ENCODE results near the gene H2AZ1. TPM values are rescaled to one million over a fixed set of nuclear protein-coding genes. Genes with fewer than 3 reads are reported as not detected.
A peak's percentile ranks its signal among the peaks of the same experiment; 100 is the strongest.

Gene H2AZ1
- total RNA-seq, 2 donors from 2014 or later = 580 to 651 TPM

DNA sequence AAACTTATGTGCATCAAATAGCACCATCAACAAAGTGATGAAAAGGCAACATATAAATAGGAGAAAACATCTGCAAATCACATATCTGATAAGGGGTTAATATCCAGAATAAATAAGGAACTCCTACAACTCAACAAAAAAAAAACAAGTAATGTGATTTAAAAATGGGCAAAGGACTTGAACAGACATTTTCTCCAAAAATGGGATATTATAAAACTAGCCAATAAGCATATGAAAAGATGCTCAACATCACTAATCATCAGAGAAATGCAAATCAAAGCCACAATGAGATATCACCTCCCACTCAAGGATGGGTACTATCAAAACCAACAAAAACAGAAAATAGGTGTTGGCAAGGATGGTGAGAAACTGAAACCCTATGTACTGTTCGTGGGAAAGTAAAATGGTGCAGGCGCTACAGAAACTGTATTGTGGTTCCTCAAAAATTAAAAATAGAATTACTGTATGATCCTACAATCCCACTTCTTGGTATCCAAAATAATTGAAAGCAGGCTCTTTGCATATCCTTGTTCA, 6.1 kb downstream of the H2AZ1 start:
- WGBS, 2 experiments (ENCODE audit: insufficient coverage in 1 of 2, insufficient read length in 1 of 2) = 84% methylated on average over 2 of the region's 2 CpGs; no CpG with 5 or more reads in 1 of the 2 experiments
- peak overlapping the region; percentile 39 for H3K4me3 ChIP-seq (ENCODE audit: low read length)
- Mint-ChIP-seq H3K4me1 (peaks cover 24% of the 10 kb centered on the region), H3K36me3 (ENCODE audit: low read depth) (peaks cover 39% of the 10 kb centered on the region), H3K9me3 (no peaks in the 10 kb centered on the region), H3K27ac (no peak overlapping the region), H3K4me3 (no peak overlapping the region), H3K27me3 (ENCODE audit: insufficient read depth) (no peaks in the 10 kb centered on the region)
- no peaks in the 10 kb centered on the region for H3K27me3 ChIP-seq (ENCODE audit: control insufficient read depth, insufficient read depth, low read length, poor library complexity, severe bottlenecking)
- H3K9ac ChIP-seq (ENCODE audit: extremely low read depth, low read length, poor library complexity, severe bottlenecking) = no peak overlapping the region
- H3K4me1 ChIP-seq (ENCODE audit: control insufficient read depth, insufficient read depth, low read length) = no peaks in the 10 kb centered on the region
- peaks cover 6% of the 10 kb centered on the region for H3K9me3 ChIP-seq (ENCODE audit: control insufficient read depth, low read length)
- TF ChIP-seq, protein P1, sequence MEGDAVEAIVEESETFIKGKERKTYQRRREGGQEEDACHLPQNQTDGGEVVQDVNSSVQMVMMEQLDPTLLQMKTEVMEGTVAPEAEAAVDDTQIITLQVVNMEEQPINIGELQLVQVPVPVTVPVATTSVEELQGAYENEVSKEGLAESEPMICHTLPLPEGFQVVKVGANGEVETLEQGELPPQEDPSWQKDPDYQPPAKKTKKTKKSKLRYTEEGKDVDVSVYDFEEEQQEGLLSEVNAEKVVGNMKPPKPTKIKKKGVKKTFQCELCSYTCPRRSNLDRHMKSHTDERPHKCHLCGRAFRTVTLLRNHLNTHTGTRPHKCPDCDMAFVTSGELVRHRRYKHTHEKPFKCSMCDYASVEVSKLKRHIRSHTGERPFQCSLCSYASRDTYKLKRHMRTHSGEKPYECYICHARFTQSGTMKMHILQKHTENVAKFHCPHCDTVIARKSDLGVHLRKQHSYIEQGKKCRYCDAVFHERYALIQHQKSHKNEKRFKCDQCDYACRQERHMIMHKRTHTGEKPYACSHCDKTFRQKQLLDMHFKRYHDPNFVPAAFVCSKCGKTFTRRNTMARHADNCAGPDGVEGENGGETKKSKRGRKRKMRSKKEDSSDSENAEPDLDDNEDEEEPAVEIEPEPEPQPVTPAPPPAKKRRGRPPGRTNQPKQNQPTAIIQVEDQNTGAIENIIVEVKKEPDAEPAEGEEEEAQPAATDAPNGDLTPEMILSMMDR (conservative IDR thresholded peaks at IDR 0.05) = no peak
- DNase-seq = no peak
- H3K27ac ChIP-seq (ENCODE audit: low read depth, low read length) = no peak overlapping the region
- peaks cover 41% of the 10 kb centered on the region for H3K36me3 ChIP-seq (ENCODE audit: control insufficient read depth, insufficient read depth, low read length)

DNA sequence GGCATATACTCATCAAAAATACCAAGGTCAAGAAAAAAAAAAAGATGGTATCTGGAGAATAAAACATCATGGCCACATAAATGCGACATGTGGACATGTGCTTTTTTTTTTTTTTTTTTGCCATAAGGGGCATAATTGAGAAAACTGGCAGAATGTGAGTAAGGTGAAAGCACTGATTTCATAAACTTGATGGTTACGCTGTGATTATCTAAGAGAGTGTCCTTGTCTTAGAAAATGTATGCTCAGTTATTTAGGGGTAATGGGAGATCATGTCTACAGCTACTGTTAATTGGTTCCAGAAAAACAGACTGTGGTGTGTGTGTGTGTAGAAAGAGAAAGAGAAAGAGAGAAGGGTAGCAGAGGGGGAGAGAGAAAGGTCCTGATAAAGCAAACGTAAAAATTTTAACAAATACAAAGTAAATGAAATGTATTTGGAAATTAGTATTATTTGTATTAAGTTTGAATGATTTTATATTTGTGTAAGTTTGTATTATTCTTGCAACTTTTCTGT, 11.8 kb downstream of the H2AZ1 start:
- TF ChIP-seq, protein P1 (conservative IDR thresholded peaks at IDR 0.05) = no peak
- peaks cover 25% of the 10 kb centered on the region for H3K9me3 ChIP-seq (ENCODE audit: control insufficient read depth, low read length)
- no peak overlapping the region for H3K4me3 ChIP-seq (ENCODE audit: low read length)
- H3K27me3 ChIP-seq (ENCODE audit: control insufficient read depth, insufficient read depth, low read length, poor library complexity, severe bottlenecking) = no peaks in the 10 kb centered on the region
- H3K27ac ChIP-seq (ENCODE audit: low read depth, low read length) = no peak overlapping the region
- no peaks in the 10 kb centered on the region for H3K4me1 ChIP-seq (ENCODE audit: control insufficient read depth, insufficient read depth, low read length)
- H3K9ac ChIP-seq (ENCODE audit: extremely low read depth, low read length, poor library complexity, severe bottlenecking) = no peak overlapping the region
- peaks cover 14% of the 10 kb centered on the region for H3K9me3 Mint-ChIP-seq
- H3K36me3 ChIP-seq (ENCODE audit: control insufficient read depth, insufficient read depth, low read length) = peaks cover 28% of the 10 kb centered on the region
- no peaks in the 10 kb centered on the region for H3K27me3 Mint-ChIP-seq (ENCODE audit: insufficient read depth)
- H3K4me1 Mint-ChIP-seq = no peaks in the 10 kb centered on the region
- no peak overlapping the region for H3K4me3 Mint-ChIP-seq
- DNase-seq = no peak
- H3K36me3 Mint-ChIP-seq (ENCODE audit: low read depth) = peaks cover 43% of the 10 kb centered on the region
- H3K27ac Mint-ChIP-seq = no peak overlapping the region
- WGBS, 2 experiments (ENCODE audit: insufficient coverage in 1 of 2, insufficient read length in 1 of 2) = 92 to 98% methylated on average over 2 to 3 of the region's 3 CpGs

DNA sequence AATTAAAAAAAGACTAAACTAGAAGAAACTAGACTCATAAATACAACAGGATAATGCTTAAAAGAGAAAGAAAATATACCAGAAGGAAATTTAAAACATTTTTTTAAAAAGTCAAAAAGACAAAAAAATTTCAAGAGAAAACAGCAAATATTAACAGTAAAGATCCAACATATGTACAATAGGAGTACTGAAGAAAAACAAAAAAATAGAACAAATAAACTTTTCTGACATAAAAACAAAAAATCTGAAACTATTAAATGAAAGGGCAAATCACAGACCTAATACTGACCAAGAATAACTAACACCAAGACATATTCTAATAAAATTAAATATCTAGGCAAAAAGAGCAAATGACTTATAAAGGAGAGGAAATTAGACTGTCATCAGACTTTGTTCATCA, 15.2 kb downstream of the H2AZ1 start:
- no peaks in the 10 kb centered on the region for H3K4me1 ChIP-seq (ENCODE audit: control insufficient read depth, insufficient read depth, low read length)
- Mint-ChIP-seq H3K4me1 (no peaks in the 10 kb centered on the region), H3K4me3 (no peak overlapping the region)

More for the DNA sequence above, 15.2 kb downstream of the H2AZ1 start:
- Mint-ChIP-seq H3K27me3 (ENCODE audit: insufficient read depth) (no peaks in the 10 kb centered on the region), H3K36me3 (ENCODE audit: low read depth) (peaks cover 37% of the 10 kb centered on the region), H3K9me3 (peaks cover 14% of the 10 kb centered on the region), H3K27ac (no peak overlapping the region)
- H3K9me3 ChIP-seq (ENCODE audit: control insufficient read depth, low read length) = peaks cover 25% of the 10 kb centered on the region
- TF ChIP-seq, protein P1 (conservative IDR thresholded peaks at IDR 0.05) = no peak
- H3K36me3 ChIP-seq (ENCODE audit: control insufficient read depth, insufficient read depth, low read length) = peaks cover 33% of the 10 kb centered on the region
- no peak for DNase-seq
- H3K9ac ChIP-seq (ENCODE audit: extremely low read depth, low read length, poor library complexity, severe bottlenecking) = no peak overlapping the region
- no peak overlapping the region for H3K27ac ChIP-seq (ENCODE audit: low read depth, low read length)
- H3K27me3 ChIP-seq (ENCODE audit: control insufficient read depth, insufficient read depth, low read length, poor library complexity, severe bottlenecking) = no peaks in the 10 kb centered on the region
- peak overlapping the region; percentile 27 for H3K4me3 ChIP-seq (ENCODE audit: low read length)

Data from endodermal cell (in vitro differentiated cells).